ENCODE results near the gene ELAVL4.
"Not testable (repeated sequence)": the region's sequence is repeated elsewhere in the genome, so short reads cannot be mapped to it uniquely, and the experiment has no call there.

Gene ELAVL4

DNA sequence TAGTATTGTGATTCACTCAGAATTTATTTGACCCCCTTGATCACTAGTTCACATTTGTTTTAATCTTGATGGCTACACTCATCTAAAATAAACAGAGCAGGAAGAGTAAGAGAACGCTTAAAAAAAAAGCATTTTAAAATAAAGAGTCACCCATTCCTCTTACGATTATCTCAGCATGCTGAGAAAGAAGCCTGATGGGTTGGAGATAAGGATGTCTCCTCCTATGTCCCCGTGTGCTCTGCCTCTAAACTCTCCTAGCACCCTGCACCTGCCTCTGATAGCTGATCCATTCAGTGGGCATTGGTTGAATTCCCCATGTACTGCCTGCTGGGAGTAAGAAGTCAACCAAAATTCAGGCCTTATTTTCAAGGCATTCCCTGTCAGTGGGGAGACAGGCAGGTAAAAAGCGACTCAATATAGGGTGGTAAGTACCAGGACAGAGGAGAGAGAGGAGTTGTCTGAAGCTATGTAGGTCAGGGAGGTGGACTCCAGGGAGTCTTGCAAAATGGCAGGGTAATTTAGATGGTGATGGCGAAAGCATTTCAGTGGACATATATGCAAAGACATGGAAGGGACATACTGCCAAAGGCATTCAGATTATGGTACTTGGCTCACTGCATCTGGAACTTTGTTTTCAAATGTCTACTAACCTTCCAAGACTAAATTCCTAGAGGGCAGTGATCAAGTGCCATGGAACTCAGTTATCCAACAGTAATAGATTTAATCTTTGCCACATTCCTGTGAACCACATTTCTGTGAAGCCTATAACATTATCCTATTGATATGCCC, 18.4 kb downstream of the ELAVL4 start:
- DNase-seq (ENCODE audit: low read depth), result no peak

DNA sequence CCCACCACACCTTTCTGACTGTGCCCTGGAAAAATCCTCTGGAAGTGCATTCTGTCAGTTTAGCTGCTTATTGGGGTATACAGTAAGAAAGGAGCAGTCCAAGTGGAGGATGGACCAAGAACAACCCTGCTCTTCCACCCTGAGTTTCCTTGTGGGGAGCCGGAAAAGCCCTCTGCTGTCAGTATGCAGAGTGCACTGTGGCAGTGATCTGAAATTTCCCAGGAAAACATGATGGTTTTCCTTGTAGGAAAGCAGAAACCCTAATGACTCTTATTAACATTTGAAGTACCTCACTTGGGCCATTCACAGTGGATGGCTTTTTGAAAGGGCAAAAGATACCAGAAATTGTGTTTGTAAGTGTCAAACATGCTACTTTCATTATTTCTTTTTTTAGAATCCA, 20.5 kb downstream of the ELAVL4 start:
- no peak for DNase-seq (ENCODE audit: low read depth)

GRCh38 chr1:50132347-50132894, 23.7 kb downstream of the ELAVL4 start:
- DNase-seq (ENCODE audit: low read depth), result no peak

- DNase-seq (ENCODE audit: low read depth), result no peak
Observed at GRCh38 chr1:50135716-50136115, 27.0 kb downstream of the ELAVL4 start.

- DNase-seq (ENCODE audit: low read depth), result no peak
Observed at GRCh38 chr1:50139339-50140181, 30.8 kb downstream of the ELAVL4 start.

DNA sequence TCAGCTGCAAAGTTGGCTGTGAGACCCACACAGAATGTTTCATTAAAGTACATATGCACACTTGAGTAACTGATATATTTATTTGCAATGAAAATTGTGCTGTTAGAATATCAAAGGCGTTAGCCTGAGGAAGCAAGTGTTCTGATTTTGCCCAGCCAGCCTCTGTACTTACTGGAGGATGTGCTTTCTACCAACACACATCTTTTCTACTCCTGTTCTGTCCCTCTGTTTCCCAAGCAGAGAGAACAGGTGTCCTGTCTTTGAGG, 31.4 kb downstream of the ELAVL4 start:
- no peak for DNase-seq (ENCODE audit: low read depth)

DNA sequence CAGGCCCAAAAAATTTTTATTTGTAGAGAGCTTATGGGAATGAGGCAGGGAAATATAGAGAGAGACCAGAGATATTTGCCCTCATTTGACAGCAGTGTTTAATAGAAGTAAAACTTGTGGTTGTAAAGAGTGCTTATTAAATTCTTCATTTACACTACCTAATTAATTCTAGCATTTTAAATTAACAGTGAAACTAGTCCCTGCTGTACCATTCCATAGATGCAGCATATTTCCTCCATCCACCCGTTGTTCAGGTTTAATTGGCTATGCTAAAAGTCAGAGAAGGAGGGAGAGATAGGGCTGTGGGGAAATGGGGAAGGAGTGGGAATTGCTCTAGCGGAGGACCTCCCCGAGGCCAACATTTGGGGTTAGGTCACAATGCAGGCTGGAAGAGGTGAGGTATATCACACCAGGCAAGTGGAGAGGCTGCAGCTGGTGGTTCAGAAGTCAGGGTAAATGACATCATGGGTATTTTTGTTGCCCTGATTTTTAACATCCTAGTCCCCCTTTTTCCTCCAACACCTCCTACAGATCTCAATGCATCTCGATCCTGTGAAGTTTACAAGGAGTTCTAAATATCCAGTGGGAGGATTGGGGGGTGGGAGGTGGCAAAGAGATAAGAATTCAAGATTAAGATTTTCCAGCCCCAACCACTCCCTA, 38.6 kb downstream of the ELAVL4 start:
- no peak for DNase-seq (ENCODE audit: low read depth)

DNA sequence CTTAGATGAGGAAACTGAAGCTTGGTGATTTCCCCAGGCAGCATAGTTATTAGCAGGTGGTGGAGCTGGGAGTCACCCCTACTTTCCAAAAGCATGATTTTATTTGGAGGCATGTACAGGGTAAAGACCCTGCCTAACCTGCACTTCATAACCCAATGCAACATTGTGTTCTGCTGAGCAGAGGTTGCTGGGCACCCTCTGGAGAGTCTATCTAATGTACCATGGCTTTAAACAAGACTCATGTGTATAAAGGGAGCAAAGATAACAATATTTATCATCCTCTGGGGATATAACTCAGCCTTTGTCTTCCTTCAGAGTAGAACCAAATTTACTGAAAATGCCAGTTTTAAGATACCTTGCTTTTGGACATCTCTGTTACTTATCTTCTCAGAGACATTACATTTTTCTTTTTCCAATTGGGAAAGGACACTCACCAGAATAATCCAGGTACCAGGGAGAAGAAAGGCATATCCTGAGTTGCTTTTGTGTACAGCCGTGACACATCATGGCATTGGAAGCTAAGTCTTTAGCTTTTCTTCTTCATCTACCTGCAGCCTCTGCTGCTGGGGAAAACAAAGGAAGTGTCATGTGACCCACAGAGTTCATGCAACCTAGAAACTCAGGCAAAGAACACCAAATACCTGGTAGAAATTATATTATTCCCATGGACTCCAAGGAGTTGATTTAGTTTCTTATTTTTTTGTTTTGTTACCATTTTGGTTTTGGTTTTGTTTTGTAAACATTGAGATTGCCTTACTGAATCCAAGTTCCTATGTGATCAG, 39.6 kb downstream of the ELAVL4 start:
- no peak for DNase-seq (ENCODE audit: low read depth)

GRCh38 chr1:50152236-50152635, 43.5 kb downstream of the ELAVL4 start:
- no peak for DNase-seq (ENCODE audit: low read depth)

DNA sequence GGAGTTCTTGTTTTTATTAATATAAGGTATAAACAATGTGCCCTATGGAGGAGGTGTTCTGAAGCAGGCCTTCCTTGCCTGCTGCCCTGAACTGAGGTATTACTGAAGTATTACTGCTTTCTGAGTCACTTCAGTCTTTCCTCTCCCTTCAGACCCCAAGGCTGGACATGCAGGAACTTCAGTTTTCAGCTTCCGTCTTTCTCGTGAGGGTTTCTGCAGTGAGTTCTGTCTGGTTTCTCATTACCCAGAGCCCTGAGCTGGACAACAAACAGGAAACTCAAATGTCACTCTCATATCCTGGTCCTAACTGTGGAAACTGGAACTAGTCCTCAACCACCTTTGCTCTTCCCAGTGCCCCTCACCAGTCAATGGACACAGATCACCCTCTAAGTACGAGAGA, 46.8 kb downstream of the ELAVL4 start:
- no peak for DNase-seq (ENCODE audit: low read depth)

- no peak for DNase-seq (ENCODE audit: low read depth)
Observed at GRCh38 chr1:50156241-50157010, 47.7 kb downstream of the ELAVL4 start.

- no peak for DNase-seq (ENCODE audit: low read depth)
Observed at GRCh38 chr1:50157306-50157941, 48.7 kb downstream of the ELAVL4 start.

GRCh38 chr1:50158421-50158820, 49.7 kb downstream of the ELAVL4 start:
- DNase-seq (ENCODE audit: low read depth), result no peak

GRCh38 chr1:50163680-50164079, 55.0 kb downstream of the ELAVL4 start:
- DNase-seq (ENCODE audit: low read depth), result no peak

DNA sequence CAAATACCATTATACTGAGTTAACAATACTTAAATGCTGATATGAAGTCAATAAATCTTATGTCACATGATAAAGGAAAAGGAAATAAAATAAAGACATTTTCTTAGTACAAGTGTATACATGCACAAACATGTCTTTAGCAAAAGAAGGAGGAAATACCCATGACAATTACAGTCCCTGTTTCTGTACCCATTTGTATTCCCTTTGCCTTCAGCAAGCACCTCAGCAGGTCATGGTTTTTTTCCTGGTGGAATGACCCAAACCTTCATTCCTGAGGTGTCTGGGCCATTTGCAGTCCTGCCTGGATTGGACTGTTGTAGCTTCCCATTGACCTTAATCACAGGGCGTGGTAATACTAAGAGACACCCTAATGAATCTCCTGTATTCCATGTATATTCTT, 57.6 kb downstream of the ELAVL4 start:
- not testable (repeated sequence) for DNase-seq (ENCODE audit: low read depth)

DNA sequence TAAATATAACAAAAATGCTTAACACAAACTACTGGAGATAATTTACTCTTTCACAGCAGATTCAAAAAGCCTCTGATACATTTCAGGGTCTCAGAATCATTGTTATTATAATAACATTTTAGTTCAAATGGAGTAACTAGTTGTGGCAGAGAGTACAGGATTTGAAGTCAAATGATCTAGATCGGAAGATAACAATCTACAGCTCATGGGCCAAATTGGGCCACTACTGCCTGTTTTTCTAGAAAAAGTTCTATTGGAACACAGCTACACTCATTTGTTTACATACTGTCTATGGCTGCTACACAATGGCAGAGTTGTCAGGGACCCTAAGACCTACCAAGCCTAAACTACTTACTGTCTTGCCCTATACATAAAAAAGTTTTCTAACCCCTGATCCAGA, 63.6 kb downstream of the ELAVL4 start:
- no peak for DNase-seq (ENCODE audit: low read depth)

- DNase-seq (ENCODE audit: low read depth), result no peak
Observed at GRCh38 chr1:50174101-50174500, 65.4 kb downstream of the ELAVL4 start.

- no peak for DNase-seq (ENCODE audit: low read depth)
Observed at GRCh38 chr1:50175719-50176639, 67.3 kb downstream of the ELAVL4 start.

- no peak for DNase-seq (ENCODE audit: low read depth)
Observed at GRCh38 chr1:50177994-50178393, 69.3 kb downstream of the ELAVL4 start.

DNA sequence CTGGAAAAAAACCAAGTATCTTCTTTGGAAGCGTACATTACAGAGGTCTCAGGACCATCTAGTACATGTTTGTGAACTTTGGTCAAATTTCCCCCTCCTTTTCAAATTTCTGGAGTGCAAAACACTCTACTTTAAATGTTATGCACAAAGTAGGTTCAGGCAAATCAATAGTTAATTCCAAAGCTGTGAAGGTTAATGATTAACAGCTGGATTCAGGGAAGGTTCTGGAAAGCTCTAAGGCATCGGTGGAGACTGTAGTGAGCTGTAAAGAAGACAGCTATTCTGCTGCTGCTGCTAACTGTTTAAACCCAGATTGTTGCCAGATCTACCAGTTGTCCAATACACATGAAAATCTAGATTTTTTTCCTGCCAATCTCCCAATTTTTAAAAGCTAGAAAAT, 70.9 kb downstream of the ELAVL4 start:
- DNase-seq (ENCODE audit: low read depth), result no peak

All from ELR (cell line).